ENCODE data around the gene C16orf89. TPM values are rescaled to one million over a fixed set of nuclear protein-coding genes. Genes with fewer than 3 reads are reported as not detected.
A peak's percentile ranks its signal among the peaks of the same experiment; 100 is the strongest.
"Not testable (repeated sequence)": the region's sequence is repeated elsewhere in the genome, so short reads cannot be mapped to it uniquely, and the experiment has no call there.

Gene C16orf89, protein sequence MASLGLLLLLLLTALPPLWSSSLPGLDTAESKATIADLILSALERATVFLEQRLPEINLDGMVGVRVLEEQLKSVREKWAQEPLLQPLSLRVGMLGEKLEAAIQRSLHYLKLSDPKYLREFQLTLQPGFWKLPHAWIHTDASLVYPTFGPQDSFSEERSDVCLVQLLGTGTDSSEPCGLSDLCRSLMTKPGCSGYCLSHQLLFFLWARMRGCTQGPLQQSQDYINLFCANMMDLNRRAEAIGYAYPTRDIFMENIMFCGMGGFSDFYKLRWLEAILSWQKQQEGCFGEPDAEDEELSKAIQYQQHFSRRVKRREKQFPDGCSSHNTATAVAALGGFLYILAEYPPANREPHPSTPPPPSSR
- total RNA-seq: not detected

DNA sequence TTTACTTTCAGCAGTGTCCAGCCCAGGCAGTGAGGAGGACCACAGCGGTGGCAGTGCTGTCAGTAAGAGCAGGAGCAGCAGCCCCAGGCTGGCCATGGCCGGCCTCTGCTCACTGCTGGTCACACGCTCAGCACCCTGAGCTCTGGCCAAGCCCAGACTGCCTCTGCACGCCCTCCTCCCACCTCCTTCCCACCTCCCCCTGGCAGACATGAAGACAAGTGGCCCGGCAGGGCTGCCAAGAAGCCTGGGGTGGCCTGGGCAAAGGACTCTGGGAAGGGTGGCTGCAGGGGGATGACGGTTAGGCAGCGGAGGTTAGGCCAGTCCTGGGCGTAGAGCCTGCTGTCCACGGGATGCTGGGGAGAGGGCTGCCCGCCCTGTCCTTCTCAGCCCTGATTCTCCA lies at the start of gene C16orf89:
Gene C16orf89 (minus strand): TSS at position 144 of the 400 bp plus-strand sequence. CDS start 48 bp downstream, at position 96.
- no peak for DNase-seq (ENCODE audit: low read depth in 2 of 3, low spot score in 2 of 3)

DNA sequence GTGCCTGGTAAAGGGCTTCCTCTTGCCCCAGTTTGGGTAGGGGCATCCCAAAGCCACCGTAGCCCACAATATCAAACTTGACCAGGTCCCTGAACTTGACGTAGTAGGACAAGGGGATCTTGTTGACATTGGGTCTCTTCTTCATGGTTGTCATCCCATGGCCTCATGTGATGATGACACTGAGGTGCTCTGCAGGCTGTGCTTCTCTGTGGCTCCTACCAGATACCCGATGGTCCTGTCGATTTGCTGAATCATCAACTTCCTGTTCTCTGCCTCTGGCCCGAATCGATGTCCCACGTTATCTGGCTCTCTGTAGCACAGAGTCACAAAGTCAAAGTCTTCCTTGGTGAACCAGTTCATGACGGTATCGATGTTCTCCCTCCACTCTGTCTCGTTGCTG lies 45.2 kb upstream of the C16orf89 start:
- peak in 2 of 3 donors; percentile 2 to 8 for DNase-seq (ENCODE audit: low read depth in 2 of 3, low spot score in 2 of 3)

DNA sequence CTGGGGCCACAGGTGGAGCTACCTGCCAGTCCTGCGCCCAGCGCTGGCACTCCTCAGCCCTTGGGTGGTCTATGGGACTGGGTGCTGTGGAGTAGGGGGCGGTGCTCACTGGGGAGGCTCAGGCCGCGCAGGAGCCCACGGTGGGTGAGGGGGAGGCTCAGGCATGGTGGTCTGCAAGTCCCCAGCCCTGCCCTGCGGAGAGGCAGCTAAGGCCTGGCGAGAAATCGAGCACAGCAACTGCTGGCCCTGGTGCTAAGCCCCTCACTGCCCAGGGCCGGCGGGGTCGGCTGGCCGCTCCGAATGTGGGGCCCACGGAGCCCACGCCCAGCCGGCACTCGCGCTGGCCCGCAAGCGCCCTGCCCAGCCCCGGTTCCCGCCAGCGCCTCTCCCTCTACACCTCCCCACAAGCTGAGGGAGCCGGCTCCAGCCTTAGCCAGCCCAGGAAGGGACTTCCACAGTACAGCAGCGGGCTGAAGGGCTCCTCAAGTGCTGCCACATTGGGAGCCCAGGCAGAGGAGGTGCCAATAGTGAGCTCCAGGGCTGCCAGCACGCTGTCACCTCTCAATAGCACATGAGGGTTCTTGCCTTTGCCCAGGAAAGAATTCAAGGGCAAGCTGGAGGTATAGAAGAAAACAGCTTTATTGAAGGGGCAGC lies 42.9 kb upstream of the C16orf89 start:
- DNase-seq (ENCODE audit: low read depth in 2 of 3, low spot score in 2 of 3): no peak

DNA sequence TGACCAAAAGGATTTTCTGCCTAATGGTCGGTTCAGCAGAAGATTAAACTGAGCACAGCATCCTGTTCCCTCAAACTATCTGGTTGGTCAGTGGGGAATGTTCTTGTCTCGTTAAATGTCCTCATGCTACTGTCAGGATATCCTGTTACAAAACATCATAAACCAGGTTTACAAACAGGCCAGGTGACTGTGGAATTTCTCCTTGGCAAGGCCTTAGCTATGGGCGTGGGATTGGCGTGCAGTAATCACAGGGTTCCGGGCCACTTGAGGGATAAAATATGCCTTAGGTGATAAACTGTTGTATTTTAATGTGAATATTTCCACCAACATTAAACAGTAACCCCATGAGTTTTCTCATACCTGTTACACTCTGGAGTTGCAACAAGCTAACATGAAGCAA lies 39.3 kb upstream of the C16orf89 start:
- not testable (repeated sequence) for DNase-seq (ENCODE audit: low read depth in 2 of 3, low spot score in 2 of 3)

DNA sequence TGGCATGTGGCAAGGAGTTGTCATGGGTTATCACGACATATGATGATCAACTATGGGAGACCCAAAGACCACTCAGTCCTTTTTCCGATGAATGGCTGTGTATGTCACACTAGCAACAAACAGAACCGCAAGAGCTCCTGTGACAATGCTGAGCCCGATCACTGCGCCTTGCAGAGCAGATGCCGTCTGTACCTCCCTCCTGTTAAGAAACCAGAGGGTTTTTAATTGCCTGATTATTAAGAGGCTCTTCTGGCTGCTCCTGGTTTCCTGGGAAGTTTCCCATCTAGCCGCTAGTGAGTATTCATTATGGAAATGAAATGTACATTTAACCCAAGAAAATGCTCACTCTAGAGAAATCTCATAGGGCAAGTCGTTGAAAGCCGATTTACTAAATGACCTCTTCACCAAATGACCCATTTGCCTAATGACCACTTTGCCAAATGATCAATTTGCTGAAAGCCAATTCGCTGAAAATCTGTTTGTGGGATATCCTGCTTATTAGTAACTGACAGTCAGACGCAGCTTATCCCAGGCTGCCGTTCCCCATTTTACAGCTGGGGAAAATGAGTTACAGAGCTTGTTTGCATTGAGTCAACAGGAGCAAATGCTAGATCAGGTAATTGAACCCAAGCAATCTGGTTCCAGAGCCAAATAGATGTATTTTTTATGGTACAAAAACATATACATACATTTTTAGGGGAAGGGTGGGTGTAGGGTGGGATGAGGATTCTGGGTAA lies 37.7 kb upstream of the C16orf89 start:
- DNase-seq (ENCODE audit: low read depth in 2 of 3, low spot score in 2 of 3): not testable (repeated sequence)

DNA sequence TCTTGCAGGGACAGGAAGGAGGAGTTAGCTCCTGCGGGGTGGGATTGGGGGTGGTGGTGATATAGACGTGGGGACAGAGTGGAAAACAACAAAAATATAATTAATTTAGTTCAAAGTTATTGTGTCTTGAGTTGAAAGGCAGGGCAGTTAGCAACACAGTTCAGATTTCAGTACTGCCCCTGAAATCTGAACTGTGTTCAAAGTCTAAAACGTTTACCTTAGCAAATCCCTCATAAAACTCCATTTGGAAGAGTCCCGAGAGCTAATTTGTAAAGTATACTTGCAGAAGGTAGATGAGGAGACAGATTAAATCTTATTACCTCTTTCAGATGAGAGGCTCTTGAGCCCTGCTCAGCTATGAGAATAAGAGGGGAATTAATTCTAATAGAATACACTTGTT lies 33.4 kb upstream of the C16orf89 start:
- not testable (repeated sequence) for DNase-seq (ENCODE audit: low read depth in 2 of 3, low spot score in 2 of 3)

DNA sequence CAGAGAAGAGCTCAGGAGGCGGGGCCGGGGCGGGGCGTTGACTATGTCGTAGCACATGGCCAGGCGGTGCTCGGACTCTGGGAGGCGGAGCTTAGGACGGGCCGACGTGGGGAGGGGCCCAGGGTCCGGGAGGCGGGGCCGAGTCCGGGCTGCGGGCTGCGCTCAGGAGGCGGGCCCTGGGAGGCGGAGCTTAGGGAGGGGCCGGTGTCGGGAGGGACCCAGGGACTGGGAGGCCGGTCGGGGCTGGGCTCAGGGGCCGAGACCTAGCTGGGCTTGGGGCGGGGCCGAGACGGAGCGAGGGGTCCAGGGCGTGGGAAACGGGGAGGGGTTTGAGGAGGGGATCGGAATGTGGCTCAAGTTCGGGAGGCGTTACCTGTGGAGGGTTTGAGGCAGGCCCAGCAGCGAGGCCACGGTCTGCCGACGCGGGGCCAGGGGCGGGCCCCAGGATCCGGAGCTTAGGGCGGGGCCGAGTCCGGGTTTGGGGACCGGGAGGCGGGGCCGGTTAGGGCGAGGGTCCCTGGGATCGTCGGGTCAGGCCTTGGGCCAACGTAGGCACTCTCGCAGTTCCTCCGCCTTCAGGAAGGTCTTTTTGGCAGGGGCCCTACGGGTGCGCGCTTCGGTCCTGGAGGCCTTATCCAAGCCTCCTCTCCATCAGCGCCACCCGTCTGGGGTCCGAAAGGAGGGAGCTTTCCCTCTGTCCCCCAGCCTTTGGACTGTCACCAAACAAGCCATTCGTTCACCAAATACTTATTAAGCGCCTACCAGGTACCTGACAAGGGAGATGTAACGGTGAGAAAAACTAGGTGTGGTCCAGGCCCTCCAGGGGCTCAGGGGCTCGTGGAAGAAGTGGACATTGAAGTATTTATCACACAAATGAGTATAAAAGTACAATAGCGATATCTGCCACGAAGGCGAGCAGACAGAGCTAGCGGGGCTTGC lies 32.7 kb upstream of the C16orf89 start:
- peak; percentile 25 to 55 (median 43) for DNase-seq (ENCODE audit: low read depth in 2 of 3, low spot score in 2 of 3)

DNA sequence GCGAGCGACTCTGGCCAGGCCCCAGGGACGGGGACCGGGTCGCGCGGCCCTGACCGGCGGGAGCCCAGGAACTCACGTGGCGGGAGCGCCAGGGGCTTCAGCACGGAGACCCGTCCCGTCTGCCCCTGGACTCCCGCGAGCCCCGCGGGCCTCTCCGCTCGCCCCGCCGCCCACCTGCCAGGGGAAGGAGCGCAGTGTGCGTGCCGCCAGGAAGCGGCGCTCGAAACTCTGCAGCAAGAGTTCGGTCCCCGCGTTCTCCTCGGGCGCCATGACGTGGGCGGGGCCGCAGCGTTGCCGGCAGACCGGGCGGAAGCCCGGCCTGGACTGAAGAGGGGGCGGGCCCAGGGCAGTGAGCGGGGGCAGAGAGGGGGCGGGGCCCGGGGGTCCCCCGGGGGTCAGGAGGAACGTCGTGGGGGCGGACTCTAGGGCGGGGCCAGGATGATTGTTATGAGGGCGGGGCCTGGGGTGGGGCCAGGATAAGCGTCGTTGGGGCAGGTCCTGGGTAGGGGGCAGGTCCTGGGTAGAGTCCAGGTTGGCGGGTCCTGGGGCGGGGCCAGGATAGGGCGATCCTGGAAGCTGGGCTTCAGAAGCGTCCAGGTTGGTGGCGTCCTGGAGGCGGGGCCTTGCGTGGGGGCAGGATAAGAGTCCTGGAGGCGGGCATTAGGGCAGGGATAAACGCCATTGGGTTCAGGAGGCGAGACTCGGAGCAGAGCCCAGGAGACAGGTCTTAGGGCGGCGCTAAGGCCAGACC lies 31.9 kb upstream of the C16orf89 start, which contains the start of gene EEF2KMT:
Gene EEF2KMT (minus strand): TSS at position 326 of the 751 bp plus-strand sequence. CDS start 56 bp downstream, at position 270.
- DNase-seq (ENCODE audit: low read depth in 2 of 3, low spot score in 2 of 3): peak; percentile 80 to 98 (median 95)

DNA sequence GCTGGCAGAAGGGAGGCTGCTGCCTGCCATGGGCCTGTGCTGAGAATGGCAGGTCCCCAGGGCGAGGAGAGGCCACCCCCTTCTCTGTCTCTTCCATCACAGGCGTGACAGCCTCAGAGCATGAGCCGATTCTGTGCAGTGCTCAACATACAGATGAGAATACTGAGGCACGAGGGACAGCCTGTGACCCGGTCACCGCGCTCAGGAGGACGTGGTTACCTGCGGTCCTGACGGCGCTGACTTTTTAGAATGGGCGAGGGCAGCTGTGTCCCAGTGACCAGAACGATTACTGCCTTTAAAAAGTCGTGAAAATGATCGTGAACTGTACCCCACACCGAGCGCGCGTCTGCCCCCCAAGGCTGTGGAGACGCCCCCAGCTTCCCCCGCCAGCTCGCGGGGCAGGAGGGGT lies 31.3 kb upstream of the C16orf89 start:
- DNase-seq (ENCODE audit: low read depth in 2 of 3, low spot score in 2 of 3): peak in 2 of 3 donors; percentile 19 to 45

DNA sequence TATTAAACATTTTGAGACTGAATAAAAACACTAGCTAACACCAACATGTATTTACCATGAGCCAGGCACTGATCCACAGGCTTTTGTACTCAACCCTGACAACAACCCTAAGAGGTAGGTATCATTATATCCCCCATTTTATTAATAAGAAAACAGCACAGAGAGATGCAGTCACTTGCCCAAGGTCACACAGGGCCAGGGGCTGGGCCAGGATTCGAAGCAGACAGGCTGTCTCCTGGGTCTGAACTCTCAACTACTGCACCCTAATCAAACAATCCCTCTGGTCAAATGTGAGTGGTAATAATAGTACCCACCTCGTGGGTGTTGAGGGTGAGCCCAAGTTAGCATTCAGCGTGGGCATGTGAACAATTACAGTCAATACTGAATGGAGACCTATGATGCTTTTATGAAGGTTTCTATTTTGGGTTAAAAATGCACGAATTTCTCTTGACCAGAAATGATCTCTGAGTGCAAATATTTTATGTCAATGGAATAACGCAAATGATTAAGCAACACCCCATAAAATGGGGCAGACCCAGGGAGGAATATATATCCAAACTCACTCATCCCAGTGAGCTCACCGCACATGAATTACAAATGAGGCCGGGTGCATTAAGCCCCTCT lies 30.8 kb upstream of the C16orf89 start:
- DNase-seq (ENCODE audit: low read depth in 2 of 3, low spot score in 2 of 3): not testable (repeated sequence)

DNA sequence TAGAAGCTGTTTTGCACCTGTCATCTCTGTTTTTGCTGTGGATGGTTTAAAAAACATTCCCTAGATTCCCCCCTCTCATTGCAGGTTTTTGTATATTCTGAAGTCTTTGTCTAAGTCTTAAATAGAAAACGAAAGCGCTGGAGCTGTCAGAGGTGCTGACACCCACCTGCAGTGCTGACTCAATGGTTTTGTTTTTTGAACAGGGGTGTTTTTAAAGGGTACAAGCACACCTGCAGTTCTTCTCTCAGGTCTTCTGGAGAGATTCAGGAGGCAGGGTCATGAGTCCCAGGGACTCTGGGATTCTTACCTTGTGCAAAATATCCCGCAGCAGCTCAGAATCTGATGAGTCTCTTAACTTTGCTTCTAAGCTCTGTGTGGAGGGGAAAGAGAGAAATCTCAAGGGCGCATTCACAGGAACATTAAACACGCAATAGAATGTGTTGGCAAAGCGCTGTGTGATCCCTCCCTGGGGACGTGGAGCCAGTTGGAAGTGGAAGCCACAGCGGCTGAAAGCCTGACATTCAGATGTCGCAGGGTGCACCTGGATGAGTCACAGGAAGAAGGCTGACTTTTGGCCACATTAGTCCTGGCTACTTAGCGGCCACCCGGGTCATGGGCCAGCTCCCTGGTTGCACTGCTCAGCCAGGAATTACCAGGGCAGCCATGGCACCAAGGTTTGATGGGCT lies 29.5 kb upstream of the C16orf89 start:
- DNase-seq (ENCODE audit: low read depth in 2 of 3, low spot score in 2 of 3): not testable (repeated sequence)

DNA sequence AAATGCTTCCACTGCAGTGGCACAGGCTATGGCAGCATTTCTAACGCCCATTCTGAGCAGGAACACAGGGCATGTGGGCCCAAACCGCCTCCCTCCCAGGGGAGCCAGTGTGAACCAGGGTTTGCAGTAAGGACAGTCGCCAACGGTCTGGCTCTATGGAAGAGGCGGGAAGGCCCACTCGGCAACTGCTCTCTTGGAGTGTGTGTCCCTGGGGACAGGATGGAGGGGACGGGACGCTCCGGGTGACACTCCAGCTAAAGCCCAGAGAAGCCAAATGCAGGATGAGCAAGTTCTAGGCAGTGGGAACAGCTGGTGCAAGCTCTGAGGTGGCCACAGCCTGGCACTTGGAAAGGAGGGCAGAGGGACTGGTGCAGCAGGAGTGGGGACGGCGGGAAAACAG lies 28.0 kb upstream of the C16orf89 start:
- DNase-seq (ENCODE audit: low read depth in 2 of 3, low spot score in 2 of 3): not testable (repeated sequence)

DNA sequence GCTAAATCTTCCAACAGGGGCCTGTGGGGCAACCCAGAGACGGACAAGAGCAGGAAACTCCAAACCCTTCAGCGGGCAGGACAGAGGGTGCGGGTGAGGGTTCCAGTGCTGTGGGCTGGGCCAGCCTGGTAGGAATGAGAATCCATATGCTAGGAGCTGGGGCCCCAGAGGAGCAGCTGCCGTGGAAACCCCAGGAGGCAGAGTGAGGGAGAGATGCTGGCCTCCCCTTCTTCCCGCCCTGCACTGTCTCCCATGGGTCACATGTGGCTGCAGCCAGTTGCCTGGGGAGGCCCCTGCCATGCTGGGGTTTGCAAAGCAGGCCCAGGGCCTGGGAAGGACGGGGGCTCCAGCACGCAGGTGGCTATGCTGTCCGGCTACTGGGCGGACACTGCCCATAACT lies 27.3 kb upstream of the C16orf89 start:
- not testable (repeated sequence) for DNase-seq (ENCODE audit: low read depth in 2 of 3, low spot score in 2 of 3)

DNA sequence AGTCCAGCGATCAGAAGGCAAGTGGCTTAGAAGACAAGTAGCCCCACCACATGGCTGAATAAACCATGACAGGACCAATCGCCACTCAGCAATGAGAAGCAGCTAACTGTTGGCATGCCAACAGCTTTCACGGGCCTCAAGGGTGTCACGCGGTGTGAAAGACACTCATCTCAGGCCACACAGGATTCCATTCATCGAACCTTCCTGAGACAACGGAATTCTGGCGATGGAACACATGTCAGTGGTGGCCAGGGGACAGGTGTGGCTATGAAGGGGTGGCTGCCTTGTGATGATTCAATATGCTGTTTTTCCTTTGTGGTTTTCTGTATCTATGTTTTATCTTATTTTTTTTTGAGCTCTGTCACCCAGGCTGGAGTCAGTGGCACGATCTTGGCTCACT lies 24.8 kb upstream of the C16orf89 start:
- DNase-seq (ENCODE audit: low read depth in 2 of 3, low spot score in 2 of 3): not testable (repeated sequence)

DNA sequence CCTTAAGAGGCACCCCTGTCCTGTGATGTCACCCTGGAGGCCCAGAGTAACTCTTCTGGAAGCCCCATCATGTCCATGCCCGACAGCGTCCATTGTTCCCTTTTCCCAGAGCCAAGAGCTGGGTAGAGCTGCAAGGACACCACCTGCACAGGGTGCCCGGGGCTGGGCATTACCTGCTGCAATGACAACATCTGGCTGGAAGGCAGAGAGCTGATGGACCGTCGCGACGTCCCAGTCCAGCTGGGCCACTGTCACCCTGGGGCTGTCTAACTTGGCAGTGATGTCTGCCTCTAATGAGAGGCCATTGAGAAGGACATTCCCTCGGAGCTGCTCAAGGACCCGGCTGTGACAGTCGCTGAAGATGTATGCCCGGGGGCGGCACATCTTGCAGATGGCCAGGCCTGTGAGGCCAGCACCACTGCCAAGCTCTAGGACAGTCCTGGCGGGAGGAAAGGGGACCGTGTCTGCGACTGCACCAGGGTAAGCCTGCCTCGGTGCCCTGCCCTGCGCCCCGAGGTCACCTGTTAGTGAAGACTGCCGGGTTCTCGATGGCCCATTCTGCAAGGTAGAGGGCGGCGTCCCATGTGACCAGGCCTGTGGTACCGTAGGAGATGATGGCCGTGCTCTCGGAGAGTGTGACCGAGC lies 24.3 kb upstream of the C16orf89 start:
- DNase-seq (ENCODE audit: low read depth in 2 of 3, low spot score in 2 of 3): not testable (repeated sequence)

DNA sequence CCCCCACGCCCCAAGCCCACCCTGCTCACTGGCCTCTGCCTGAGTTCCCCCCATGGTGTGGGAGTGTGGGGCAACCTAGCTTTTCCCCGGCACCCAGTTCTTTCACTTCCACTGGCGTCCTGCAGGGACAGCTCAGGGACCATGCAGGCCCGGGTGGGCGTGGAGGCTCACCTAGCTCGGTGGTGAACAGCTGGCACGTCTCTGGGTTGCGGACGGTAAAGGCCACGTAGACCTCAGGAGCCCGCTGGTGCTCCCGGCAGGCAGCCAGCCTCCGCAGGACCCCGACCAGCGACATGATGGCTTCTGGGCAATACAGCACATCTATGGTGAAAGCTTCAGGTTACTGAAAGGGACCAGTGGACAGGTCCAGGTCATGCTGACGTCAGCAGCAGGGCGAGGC lies 23.2 kb upstream of the C16orf89 start:
- DNase-seq (ENCODE audit: low read depth in 2 of 3, low spot score in 2 of 3): not testable (repeated sequence)

DNA sequence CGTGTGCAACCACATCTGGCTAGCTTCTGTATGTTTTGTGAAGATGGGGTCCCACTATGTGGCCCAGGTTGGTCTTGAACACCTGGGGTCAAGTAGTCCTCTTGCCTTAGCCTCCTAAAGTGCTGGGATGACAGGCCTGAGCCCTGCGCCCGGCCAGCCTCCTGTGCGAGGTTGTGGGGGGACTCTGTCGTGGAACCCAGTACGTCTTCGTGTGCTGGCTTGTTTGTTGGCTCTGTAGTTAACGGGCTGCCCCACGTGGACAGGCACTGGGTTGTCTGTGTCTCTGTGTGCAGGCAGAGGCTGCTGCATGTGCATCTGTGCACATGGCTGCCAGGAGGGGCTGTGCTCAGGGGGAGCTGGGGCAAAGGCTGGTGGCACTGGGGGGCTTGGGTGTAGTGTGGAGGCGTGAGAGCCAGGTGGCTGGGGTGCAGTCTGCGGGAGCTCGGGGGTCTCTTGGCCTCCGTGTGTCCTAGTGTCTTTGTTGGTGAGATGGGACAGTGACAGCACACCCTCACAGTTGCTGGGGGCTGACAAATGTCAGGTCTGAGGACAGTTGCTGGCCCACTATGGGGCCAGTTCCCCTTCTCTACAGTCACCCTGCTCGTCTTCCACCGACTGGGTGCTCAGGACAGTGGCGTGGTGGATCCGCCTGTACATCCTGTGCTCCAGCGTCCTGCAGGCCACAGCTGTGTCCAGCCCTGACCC lies 22.5 kb upstream of the C16orf89 start:
- DNase-seq (ENCODE audit: low read depth in 2 of 3, low spot score in 2 of 3): not testable (repeated sequence)

Data from hematopoietic multipotent progenitor cell (in vitro differentiated cells).